C4-2B (cell line): ENCODE measurements around the gene MEIOB.

Experiments
- H3K27ac ChIP-seq: fragments of 450-650 bp; 2 replicates; pipeline ENCODE4 v1.5.1; 2017
- CTCF ChIP-seq: fragments of 450-650 bp; conservative IDR thresholded peaks from 2 replicates; pipeline ENCODE4 v1.5.1; 2017; ENCODE audit warnings: mild to moderate bottlenecking
- ZFX ChIP-seq: fragments of 450-650 bp; IDR thresholded peaks from 2 replicates; pipeline ENCODE4 v1.6.1; 2017

The MEIOB gene

GRCh38 chr16:1857433-1858097 lies 14.4 kb downstream of the MEIOB start:
- no peak overlapping the region for H3K27ac ChIP-seq
- TF ChIP-seq CTCF: no peak
- TF ChIP-seq ZFX: no peak

- no peak overlapping the region for H3K27ac ChIP-seq
- no peak for TF ChIP-seq ZFX
- no peak for TF ChIP-seq CTCF
Observed at GRCh38 chr16:1851793-1852192, 20.2 kb downstream of the MEIOB start.

- no peak overlapping the region for H3K27ac ChIP-seq
- TF ChIP-seq CTCF: no peak
- no peak for TF ChIP-seq ZFX
Observed at GRCh38 chr16:1850981-1851380, 21.0 kb downstream of the MEIOB start.

- no peak overlapping the region for H3K27ac ChIP-seq
- TF ChIP-seq CTCF (no peak), ZFX (no peak)
Observed at GRCh38 chr16:1846416-1846815, 25.5 kb downstream of the MEIOB start.

GRCh38 chr16:1845985-1846384 lies 26.0 kb downstream of the MEIOB start:
- TF ChIP-seq ZFX (no peak), CTCF (no peak)
- no peak overlapping the region for H3K27ac ChIP-seq

- TF ChIP-seq ZFX (no peak), CTCF (no peak)
- H3K27ac ChIP-seq: no peak overlapping the region
Observed at GRCh38 chr16:1839554-1839953, 32.4 kb downstream of the MEIOB start.

GRCh38 chr16:1834096-1834495 lies 37.9 kb downstream of the MEIOB start:
- TF ChIP-seq CTCF (no peak), ZFX (no peak)
- no peak overlapping the region for H3K27ac ChIP-seq
